Measurements from ENCODE around the gene AAMDC. TPM values are rescaled to one million over a fixed set of nuclear protein-coding genes. Genes with fewer than 3 reads are reported as not detected.
"Not testable (repeated sequence)": the region's sequence is repeated elsewhere in the genome, so short reads cannot be mapped to it uniquely, and the experiment has no call there.

Gene AAMDC
- total and polyA plus RNA-seq, 5 experiments from 2014 or later, result 5.2 to 31.5 (median 18.3) TPM

DNA sequence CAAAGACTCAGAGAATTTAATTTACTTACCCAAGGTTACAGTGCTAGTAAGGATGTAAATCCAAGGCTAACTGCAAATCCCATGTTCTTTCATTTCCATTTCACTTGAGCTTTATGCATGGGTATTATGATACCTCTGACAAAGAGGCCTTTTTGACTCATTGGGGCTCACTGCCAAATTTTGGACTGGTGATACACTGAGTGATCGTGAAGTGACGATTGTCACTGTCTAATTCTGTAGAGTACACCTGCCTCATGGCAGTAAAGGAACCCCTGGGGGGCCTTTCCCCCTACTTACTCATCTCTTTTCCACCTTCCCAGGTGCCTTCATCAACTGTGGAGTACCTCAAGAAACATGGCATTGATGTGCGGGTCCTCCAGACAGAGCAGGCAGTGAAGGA lies 50.9 kb downstream of the AAMDC start:
- DNase-seq (no peak), ATAC-seq (no peak)
- no peaks in the 10 kb centered on the region for H3K9me3 Mint-ChIP-seq
- H3K36me3 Mint-ChIP-seq, result peaks cover 0 to 61% (median 22%) of the 10 kb centered on the region in 3 donors
- no peaks in the 10 kb centered on the region for H3K27me3 Mint-ChIP-seq
- POLR2A ChIA-PET, result interaction anchor here (0.6 kb wide), 1 partner anchor 271 kb away, joined by 4 read pairs; no protein-coding TSS in a partner anchor
- no peak overlapping the region for H3K27ac Mint-ChIP-seq
- H3K4me1 Mint-ChIP-seq, result no peaks in the 10 kb centered on the region
- H3K4me3 Mint-ChIP-seq, result no peak overlapping the region

GRCh38 chr11:77873345-77873744 lies 52.4 kb downstream of the AAMDC start:
- no peaks in the 10 kb centered on the region for H3K4me1 Mint-ChIP-seq
- DNase-seq (no peak), ATAC-seq (no peak)
- no peaks in the 10 kb centered on the region for H3K9me3 Mint-ChIP-seq
- H3K27me3 Mint-ChIP-seq, result no peaks in the 10 kb centered on the region
- H3K36me3 Mint-ChIP-seq, result peaks cover 0 to 68% (median 18%) of the 10 kb centered on the region in 3 donors
- POLR2A ChIA-PET, result no interaction called here
- H3K4me3 Mint-ChIP-seq, result no peak overlapping the region
- H3K27ac Mint-ChIP-seq, result no peak overlapping the region

GRCh38 chr11:77874206-77874605 lies 53.3 kb downstream of the AAMDC start:
- H3K4me3 Mint-ChIP-seq, result no peak overlapping the region
- no peak overlapping the region for H3K27ac Mint-ChIP-seq
- ATAC-seq (no peak), DNase-seq (no peak)
- H3K4me1 Mint-ChIP-seq, result peaks cover 0 to under 1% (median 0%) of the 10 kb centered on the region in 4 donors
- no peaks in the 10 kb centered on the region for H3K27me3 Mint-ChIP-seq
- no peaks in the 10 kb centered on the region for H3K9me3 Mint-ChIP-seq
- POLR2A ChIA-PET, result no interaction called here
- H3K36me3 Mint-ChIP-seq, result peaks cover 0 to 68% (median 11%) of the 10 kb centered on the region in 3 donors

DNA sequence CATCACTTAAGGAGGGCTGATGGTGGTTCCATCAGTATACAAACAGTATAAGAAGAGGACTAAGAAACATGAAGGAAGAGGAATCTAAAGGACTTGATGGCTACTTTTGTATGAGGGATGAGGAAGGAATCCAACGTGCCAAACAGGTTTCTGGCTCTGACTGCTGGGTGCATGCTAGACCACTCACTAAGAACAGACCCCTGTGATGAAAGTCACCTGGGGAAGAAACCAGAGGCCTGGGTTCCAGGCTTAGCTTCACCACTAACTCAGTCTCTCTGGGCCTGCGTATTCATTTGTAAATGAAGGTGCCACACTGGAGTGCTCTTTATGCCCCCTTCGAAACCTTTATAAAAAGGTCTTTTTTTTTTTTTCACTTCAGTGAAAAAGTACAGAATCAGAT lies 55.1 kb downstream of the AAMDC start:
- Mint-ChIP-seq H3K4me1 (peaks cover 0 to 10% (median 4%) of the 10 kb centered on the region in 4 donors), H3K27ac (peak overlapping the region in 3 of 10 donors; percentile 14 to 76 (median 29)), H3K9me3 (no peaks in the 10 kb centered on the region), H3K36me3 (peaks cover 0 to 75% (median 7%) of the 10 kb centered on the region in 3 donors), H3K4me3 (no peak overlapping the region), H3K27me3 (no peaks in the 10 kb centered on the region)
- POLR2A ChIA-PET, result no interaction called here
- ATAC-seq (no peak), DNase-seq (no peak)

DNA sequence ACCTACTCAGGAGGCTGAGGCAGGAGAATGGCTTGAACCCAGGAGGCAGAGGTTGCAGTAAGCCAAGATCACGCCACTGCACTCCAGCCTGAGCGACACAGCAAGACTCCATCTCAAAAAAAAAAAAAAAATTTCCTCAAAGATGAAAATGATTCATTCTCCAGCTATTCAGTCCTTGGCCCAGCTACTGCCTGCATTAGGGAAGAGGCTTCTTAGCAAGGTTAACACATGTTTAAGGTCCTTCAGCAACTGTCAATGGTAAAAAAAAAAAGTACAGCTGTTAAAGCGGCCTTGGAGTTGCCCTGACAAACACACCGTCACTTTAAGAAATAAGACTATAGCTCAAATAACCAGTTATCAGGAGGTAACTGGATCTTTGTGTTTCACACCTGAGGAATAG lies 57.3 kb downstream of the AAMDC start:
- H3K4me3 Mint-ChIP-seq, H3K27ac Mint-ChIP-seq, POLR2A ChIA-PET, H3K9me3 Mint-ChIP-seq, ATAC-seq, DNase-seq, H3K27me3 Mint-ChIP-seq: not testable (repeated sequence)
- Mint-ChIP-seq H3K36me3 (peaks cover 0 to 82% (median 8%) of the 10 kb centered on the region in 3 donors), H3K4me1 (peaks cover 0 to 10% (median 4%) of the 10 kb centered on the region in 4 donors)

- Mint-ChIP-seq H3K36me3 (peaks cover 4 to 89% (median 8%) of the 10 kb centered on the region in 3 donors), H3K27me3 (no peaks in the 10 kb centered on the region), H3K4me1 (peaks cover 0 to 10% (median 4%) of the 10 kb centered on the region in 4 donors), H3K4me3 (no peak overlapping the region), H3K27ac (peak overlapping the region in 6 of 10 donors; percentile 18 to 61 (median 41)), H3K9me3 (no peaks in the 10 kb centered on the region)
- no peak for DNase-seq
- POLR2A ChIA-PET, result no interaction called here
- ATAC-seq, result no peak
Measured at GRCh38 chr11:77879218-77879617, 58.3 kb downstream of the AAMDC start.

GRCh38 chr11:77882396-77882795 lies 61.5 kb downstream of the AAMDC start:
- Mint-ChIP-seq H3K4me3 (no peak overlapping the region), H3K27me3 (no peaks in the 10 kb centered on the region), H3K27ac (no peak overlapping the region), H3K9me3 (no peaks in the 10 kb centered on the region), H3K36me3 (peaks cover 4 to 91% (median 8%) of the 10 kb centered on the region in 3 donors), H3K4me1 (peaks cover 0 to 10% (median 4%) of the 10 kb centered on the region in 4 donors)
- POLR2A ChIA-PET, result no interaction called here
- ATAC-seq (no peak), DNase-seq (no peak)

GRCh38 chr11:77883775-77884174 lies 62.8 kb downstream of the AAMDC start:
- ATAC-seq, result no peak
- Mint-ChIP-seq H3K9me3 (no peaks in the 10 kb centered on the region), H3K36me3 (peaks cover 4 to 89% (median 15%) of the 10 kb centered on the region in 3 donors), H3K4me1 (peaks cover 0 to 10% (median 4%) of the 10 kb centered on the region in 4 donors), H3K4me3 (no peak overlapping the region), H3K27ac (peak overlapping the region in 4 of 10 donors; percentile 10 to 72 (median 33)), H3K27me3 (no peaks in the 10 kb centered on the region)
- DNase-seq, result no peak
- POLR2A ChIA-PET, result no interaction called here

DNA sequence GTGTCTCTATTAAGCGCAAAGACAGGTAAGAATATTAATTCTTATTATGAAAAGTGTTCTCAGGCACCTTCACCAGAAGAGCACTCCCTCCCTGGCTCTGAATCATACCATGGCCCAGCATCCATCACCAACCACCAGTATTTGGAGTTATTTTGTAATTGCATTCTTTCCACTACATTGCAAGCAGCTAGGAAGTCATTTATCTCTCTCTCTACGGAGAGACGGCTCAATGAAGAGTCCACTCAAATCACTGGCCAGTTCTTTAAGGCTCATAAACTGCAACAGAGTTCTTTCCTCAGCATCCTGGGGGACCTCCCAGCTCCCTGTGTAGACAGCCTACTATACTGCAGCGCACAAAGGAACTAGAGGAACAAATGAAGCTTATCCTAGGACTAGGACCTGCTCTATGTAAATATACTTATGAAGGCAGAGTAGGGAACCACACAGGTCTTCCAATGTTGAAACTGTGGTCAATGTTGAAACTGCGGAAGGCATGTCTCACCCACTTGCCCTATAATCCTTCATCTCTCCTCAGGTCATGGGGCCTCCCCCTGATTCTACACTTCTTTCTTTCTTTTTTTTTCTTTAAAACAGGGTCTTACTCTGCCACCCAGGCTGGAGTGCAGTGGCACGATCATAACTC lies 63.4 kb downstream of the AAMDC start:
- Mint-ChIP-seq H3K4me3 (no peak overlapping the region), H3K36me3 (peaks cover 4 to 88% (median 18%) of the 10 kb centered on the region in 3 donors), H3K27me3 (no peaks in the 10 kb centered on the region), H3K9me3 (no peaks in the 10 kb centered on the region), H3K27ac (peak overlapping the region in 3 of 10 donors; percentile 10 to 72 (median 61)), H3K4me1 (peaks cover 0 to 9% (median 3%) of the 10 kb centered on the region in 4 donors)
- DNase-seq, result no peak
- ATAC-seq, result no peak
- POLR2A ChIA-PET, result no interaction called here

DNA sequence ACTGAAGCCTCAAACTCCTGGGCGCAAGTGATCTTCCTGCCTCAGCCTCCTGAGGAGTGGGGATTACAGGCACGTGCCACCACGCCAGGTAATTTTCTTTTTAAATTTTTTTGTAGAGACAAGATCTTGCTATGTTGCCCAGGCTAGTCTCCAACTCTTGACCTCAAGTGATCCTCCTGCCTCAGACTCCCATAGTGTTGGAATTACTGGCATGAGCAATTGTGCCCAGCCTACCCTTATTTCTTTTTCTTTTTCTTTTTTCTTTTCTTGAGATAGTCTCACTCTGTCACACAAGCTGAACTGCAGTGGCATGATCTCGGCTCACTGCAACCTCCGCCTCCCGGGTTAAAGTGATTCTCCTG lies 63.9 kb downstream of the AAMDC start:
- no peak for ATAC-seq
- no peak for DNase-seq
- Mint-ChIP-seq H3K27ac (no peak overlapping the region), H3K4me3 (no peak overlapping the region), H3K4me1 (peaks cover 0 to 4% (median 0%) of the 10 kb centered on the region in 4 donors), H3K27me3 (no peaks in the 10 kb centered on the region), H3K36me3 (peaks cover 7 to 87% (median 21%) of the 10 kb centered on the region in 3 donors), H3K9me3 (no peaks in the 10 kb centered on the region)
- POLR2A ChIA-PET, result no interaction called here

GRCh38 chr11:77886401-77886800 lies 65.5 kb downstream of the AAMDC start:
- Mint-ChIP-seq H3K9me3 (no peaks in the 10 kb centered on the region), H3K4me3 (no peak overlapping the region), H3K27me3 (no peaks in the 10 kb centered on the region), H3K36me3 (peaks cover 19 to 90% (median 35%) of the 10 kb centered on the region in 3 donors), H3K27ac (no peak overlapping the region), H3K4me1 (no peaks in the 10 kb centered on the region)
- ATAC-seq, result no peak
- DNase-seq, result no peak
- POLR2A ChIA-PET, result no interaction called here

- H3K27me3 Mint-ChIP-seq, POLR2A ChIA-PET, H3K4me3 Mint-ChIP-seq, H3K4me1 Mint-ChIP-seq, DNase-seq, H3K9me3 Mint-ChIP-seq, ATAC-seq, H3K27ac Mint-ChIP-seq: not testable (repeated sequence)
- H3K36me3 Mint-ChIP-seq, result peaks cover 15 to 89% (median 33%) of the 10 kb centered on the region in 3 donors
Measured at GRCh38 chr11:77889045-77889444, 68.1 kb downstream of the AAMDC start.

- H3K27me3 Mint-ChIP-seq, H3K4me3 Mint-ChIP-seq, ATAC-seq, POLR2A ChIA-PET, DNase-seq, H3K9me3 Mint-ChIP-seq, H3K27ac Mint-ChIP-seq, H3K4me1 Mint-ChIP-seq: not testable (repeated sequence)
- peaks cover 15 to 89% (median 35%) of the 10 kb centered on the region in 3 donors for H3K36me3 Mint-ChIP-seq
Measured at GRCh38 chr11:77890100-77890614, 69.2 kb downstream of the AAMDC start.

All from naive thymus-derived CD8-positive, alpha-beta T cell (primary cell).